Endothelial cell (in vitro differentiated cells): Measurements from ENCODE around the gene VSIG10L. TPM values are rescaled to one million over a fixed set of nuclear protein-coding genes. Genes with fewer than 3 reads are reported as not detected.

Source experiments
- DNase-seq: peaks from one replicate; pipeline ENCODE4 v3.0.0; 2021; ENCODE audit warnings: low spot score
- H3K27ac Mint-ChIP-seq: one replicate; pipeline ENCODE4 v1.8.0; 2021; ENCODE audit warnings: mixed read lengths, inconsistent platforms; ENCODE audit not compliant: unreplicated experiment
- H3K27me3 Mint-ChIP-seq: one replicate; pipeline ENCODE4 v1.8.0; 2021; ENCODE audit warnings: mild to moderate bottlenecking, moderate library complexity, mixed read lengths, inconsistent platforms; ENCODE audit not compliant: unreplicated experiment
- H3K36me3 Mint-ChIP-seq: one replicate; pipeline ENCODE4 v1.8.0; 2021; ENCODE audit warnings: mild to moderate bottlenecking, low read depth, mixed read lengths, inconsistent platforms; ENCODE audit not compliant: unreplicated experiment
- H3K4me1 Mint-ChIP-seq: one replicate; pipeline ENCODE4 v1.8.0; 2021; ENCODE audit warnings: mild to moderate bottlenecking, mixed read lengths, inconsistent platforms; ENCODE audit not compliant: unreplicated experiment
- H3K4me3 Mint-ChIP-seq: one replicate; pipeline ENCODE4 v1.8.0; 2021; ENCODE audit warnings: mild to moderate bottlenecking, mixed read lengths, inconsistent platforms; ENCODE audit not compliant: unreplicated experiment
- H3K9me3 Mint-ChIP-seq: one replicate; pipeline ENCODE4 v1.8.0; 2021; ENCODE audit warnings: mixed read lengths, inconsistent platforms; ENCODE audit not compliant: unreplicated experiment
- CTCF ChIP-seq: fragments of 200-600 bp; sonication (generic); IDR thresholded peaks from one replicate; pipeline ENCODE4 v1.5.0; 2021; ENCODE audit warnings: antibody characterized with exemption; ENCODE audit not compliant: unreplicated experiment
- total RNA-seq: library from RNA; stranded (reverse); fragmentation: NEBNext Ultra II Directional; extraction: Animal tissue kit (Norgen Biotek cat#: 25700); gene quantifications from one replicate; pipeline ENCODE4 v1.2.1, GENCODE V29; 2021; ENCODE audit not compliant: unreplicated experiment

VSIG10L gene
- total RNA-seq, 1 donor from 2014 or later = 5.9 TPM

GRCh38 chr19:51321799-51322198 is 20.1 kb downstream of the VSIG10L start:
- H3K36me3 Mint-ChIP-seq = peaks cover 43% of the 10 kb centered on the region
- no peak for TF ChIP-seq CTCF
- no peaks in the 10 kb centered on the region for H3K9me3 Mint-ChIP-seq
- no peak overlapping the region for H3K4me3 Mint-ChIP-seq
- no peak overlapping the region for H3K27ac Mint-ChIP-seq
- peaks cover 20% of the 10 kb centered on the region for H3K27me3 Mint-ChIP-seq
- no peak for DNase-seq
- no peaks in the 10 kb centered on the region for H3K4me1 Mint-ChIP-seq

GRCh38 chr19:51320280-51320657 is 21.7 kb downstream of the VSIG10L start:
- Mint-ChIP-seq H3K36me3 (peaks cover 36% of the 10 kb centered on the region), H3K9me3 (no peaks in the 10 kb centered on the region), H3K4me1 (no peaks in the 10 kb centered on the region), H3K27ac (no peak overlapping the region), H3K4me3 (peak overlapping the region; percentile 48), H3K27me3 (peaks cover 13% of the 10 kb centered on the region)
- DNase-seq = no peak
- TF ChIP-seq CTCF = no peak

GRCh38 chr19:51319649-51320279 is 22.2 kb downstream of the VSIG10L start:
- no peak for DNase-seq
- no peak for TF ChIP-seq CTCF
- H3K27ac Mint-ChIP-seq = no peak overlapping the region
- H3K27me3 Mint-ChIP-seq = peaks cover 13% of the 10 kb centered on the region
- H3K9me3 Mint-ChIP-seq = peaks cover under 1% of the 10 kb centered on the region
- no peak overlapping the region for H3K4me3 Mint-ChIP-seq
- peaks cover 37% of the 10 kb centered on the region for H3K36me3 Mint-ChIP-seq
- H3K4me1 Mint-ChIP-seq = peaks cover 2% of the 10 kb centered on the region

- peaks cover 4% of the 10 kb centered on the region for H3K9me3 Mint-ChIP-seq
- TF ChIP-seq CTCF = no peak
- DNase-seq = no peak
- H3K27me3 Mint-ChIP-seq = peaks cover 14% of the 10 kb centered on the region
- no peak overlapping the region for H3K27ac Mint-ChIP-seq
- H3K4me1 Mint-ChIP-seq = peaks cover 4% of the 10 kb centered on the region
- H3K36me3 Mint-ChIP-seq = peaks cover 36% of the 10 kb centered on the region
- peak overlapping the region; percentile 31 for H3K4me3 Mint-ChIP-seq
Observed at GRCh38 chr19:51318687-51319648, 23.0 kb downstream of the VSIG10L start.

GRCh38 chr19:51317968-51318367 is 24.0 kb downstream of the VSIG10L start:
- no peak for DNase-seq
- Mint-ChIP-seq H3K4me1 (peaks cover 9% of the 10 kb centered on the region), H3K4me3 (no peak overlapping the region), H3K27ac (no peak overlapping the region), H3K27me3 (peaks cover 17% of the 10 kb centered on the region), H3K36me3 (peaks cover 35% of the 10 kb centered on the region), H3K9me3 (peaks cover 4% of the 10 kb centered on the region)
- no peak for TF ChIP-seq CTCF
